DMS53 (cell line): ENCODE data around the gene CENPO.

ENCODE experiments used
- DNase-seq: peaks from one replicate; lab custom pipeline; 2025; lab: John Stamatoyannopoulos, UW

CENPO gene

GRCh38 chr2:24839729-24840128, 46.5 kb downstream of the CENPO start:
- DNase-seq: no peak

DNA sequence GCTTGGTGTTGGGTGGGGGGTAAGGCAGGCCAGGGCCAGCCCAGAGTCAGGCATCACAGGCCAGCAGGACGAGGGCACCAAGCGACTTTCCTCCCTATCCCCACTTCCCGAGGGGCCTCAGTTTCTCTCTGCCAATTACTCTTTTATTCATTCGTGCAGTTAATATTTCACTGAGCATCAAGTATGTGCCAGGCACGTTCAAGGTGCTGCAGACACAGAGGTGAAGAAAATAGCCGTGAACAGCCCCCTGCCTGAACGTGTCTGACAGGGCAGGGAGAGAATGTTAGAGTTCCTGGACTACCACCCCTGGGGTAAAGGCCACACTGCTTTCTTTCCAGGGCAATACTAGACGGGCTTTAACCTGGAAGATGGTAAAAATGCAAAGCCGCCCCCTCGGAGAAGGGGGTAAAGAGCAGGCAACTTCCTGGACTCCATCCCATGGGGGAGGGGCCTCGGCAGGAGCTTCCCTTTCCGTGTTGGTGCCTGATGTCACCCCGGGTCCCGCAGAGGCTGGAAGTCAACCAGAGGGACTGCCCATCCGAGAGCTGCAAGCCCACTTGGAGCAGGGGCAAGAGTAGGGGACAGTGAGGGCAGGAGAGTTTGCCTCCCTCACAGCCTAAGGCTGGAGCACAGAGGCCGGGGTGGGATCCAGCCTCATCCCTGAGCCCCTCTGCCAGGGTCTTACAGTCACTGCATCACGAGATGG, 47.1 kb downstream of the CENPO start:
- DNase-seq: no peak

DNA sequence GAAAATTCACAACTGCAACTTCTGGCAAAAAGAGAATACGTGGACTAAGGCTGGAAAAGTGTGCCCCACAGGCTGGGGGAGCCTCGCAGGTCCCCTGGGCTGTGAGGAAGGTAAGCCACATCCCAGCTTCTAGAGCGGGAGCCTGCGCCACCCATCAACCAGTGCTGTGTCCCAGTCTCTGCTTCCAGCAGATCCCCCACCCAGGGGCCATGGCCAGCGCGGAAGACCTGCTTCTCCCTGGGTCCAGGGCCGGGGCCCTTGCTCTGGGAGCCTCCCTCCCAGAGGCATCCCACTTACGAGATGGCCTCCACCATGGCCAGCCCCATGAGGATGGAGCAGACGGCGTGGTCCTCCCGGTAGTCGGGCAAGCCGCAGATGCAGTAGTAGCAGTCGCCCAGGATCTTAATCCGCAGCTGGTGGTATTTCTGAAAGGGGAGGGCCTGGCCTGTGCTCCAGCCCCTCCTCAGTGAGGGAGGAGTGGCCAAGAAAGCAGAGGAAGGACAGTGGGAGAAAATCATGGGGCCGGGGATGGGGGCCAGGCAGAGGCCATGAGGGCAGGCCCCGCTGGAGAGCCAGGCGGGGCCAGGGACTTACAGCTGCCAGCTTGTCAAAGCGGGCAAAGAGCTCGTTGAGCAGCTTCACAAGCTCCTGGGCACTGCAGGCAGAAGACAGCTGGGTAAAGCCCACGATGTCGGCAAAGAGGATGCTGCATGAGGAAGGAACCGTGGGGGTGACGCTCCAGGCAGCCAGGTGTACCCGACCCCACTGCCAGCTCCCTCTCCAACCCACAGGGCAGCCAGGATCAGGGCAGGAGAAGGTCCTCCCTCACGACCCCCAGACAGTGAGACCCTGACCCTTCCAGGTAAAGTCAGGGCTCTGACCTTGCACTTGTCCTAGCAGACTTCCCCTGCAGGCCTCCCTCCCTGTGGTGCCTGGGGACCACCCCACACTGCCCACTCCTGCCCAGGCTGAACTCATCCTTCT, 48.0 kb downstream of the CENPO start:
- DNase-seq: no peak

DNA sequence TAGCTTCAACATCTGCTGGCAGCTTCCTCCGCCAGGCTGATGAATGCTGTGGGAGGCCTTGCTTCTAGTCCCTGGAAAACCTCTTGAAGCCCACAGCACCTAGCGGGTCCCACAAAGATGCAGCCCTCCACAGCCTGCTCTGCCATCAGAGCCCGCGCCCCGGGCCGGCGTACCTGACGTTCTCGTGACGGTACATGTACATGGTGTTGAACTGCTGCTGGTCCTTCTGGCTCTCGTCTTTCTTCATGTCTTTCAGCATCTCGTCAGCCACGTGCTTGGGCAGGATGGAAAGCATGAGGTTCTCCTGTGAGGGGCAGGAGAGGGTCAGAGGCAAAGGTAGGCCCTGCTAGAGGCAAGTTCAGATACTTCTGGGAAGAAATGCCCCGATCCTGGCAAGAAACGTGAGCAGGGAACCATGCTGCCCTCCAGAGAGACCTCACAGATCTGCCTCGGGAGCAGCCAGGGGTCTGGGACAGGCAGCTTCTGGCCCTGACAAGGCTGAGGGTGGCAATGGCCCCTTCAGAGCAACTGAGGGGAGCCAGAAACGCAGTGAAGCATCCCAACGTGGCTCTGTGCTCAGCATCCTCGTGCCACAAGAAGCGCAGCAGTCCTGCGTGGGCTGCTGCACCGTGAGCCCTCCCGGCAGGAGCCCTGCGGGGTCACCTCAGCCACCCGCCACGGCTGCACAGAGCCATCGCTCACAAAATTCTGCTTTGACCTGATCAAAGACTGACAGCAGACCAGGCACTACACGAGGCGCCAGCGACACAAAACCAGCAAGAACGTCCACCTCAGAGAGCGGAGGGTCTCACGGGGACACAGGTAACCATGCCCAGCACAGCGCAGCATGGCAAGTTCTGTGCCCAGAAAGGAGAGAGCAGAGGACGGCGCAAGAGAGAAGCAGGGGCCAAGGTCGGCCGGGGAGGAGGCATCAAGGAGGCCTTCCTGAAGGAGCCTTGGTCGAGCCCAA, 49.1 kb downstream of the CENPO start:
- DNase-seq: no peak

DNA sequence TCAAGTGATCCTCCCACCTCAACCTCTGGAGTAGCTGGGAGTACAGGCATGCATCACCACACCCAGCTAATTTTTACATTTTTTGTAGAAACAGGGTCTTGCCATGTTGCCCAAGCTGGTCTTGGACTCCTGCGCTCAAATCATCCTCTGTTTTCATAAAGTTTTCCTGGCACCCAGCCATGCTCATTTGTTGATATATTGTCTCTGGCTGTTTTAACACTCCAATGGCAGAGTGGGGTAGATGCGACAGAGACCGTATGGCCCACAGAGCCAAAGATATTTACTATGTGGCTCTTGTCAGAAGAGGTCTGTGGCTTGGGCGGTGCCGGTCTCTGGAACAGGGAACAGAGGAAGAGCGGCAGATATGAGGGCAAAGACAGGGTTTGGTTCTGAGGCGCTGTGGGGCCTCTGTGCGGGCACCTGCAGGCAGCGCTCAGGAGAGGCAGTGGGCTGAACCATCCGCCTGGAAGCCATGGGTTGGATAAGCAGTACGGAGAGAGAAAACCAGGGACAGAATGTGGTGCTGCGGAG, 50.2 kb downstream of the CENPO start:
- DNase-seq: no peak

DNA sequence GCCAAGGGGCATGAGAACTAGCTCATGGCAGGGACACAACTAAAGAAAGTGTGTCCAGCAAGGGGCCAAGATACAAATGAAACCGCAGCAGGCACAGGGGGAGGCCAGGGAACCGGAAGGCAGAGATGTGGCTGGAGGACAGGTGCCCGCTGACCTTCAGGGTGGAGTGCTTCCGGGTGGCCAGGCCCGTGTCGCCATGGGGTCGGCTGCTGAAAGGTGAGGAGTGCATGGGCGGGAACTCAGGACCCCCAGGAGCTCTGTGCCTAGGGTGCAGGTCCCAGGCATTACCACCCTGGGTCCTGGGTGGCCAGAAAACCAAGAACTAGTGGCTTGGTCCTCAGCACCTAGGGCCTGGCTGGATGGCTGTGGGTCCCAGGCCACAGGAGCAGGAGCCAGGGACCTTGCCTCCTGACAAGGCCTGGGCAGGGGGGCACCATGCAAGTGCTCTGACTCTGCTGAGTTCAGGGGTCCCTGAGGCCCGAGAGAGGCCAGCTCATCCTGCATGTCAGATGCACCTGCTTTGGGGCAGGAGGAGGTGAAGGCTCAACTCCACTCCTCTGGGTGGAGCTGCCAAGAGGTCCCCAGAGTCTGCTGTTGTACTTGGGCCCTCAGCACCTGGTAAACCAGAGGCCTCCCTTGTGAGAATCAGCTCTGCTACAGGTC, 50.9 kb downstream of the CENPO start:
- no peak for DNase-seq

GRCh38 chr2:24845691-24846090, 52.5 kb downstream of the CENPO start:
- DNase-seq: no peak

DNA sequence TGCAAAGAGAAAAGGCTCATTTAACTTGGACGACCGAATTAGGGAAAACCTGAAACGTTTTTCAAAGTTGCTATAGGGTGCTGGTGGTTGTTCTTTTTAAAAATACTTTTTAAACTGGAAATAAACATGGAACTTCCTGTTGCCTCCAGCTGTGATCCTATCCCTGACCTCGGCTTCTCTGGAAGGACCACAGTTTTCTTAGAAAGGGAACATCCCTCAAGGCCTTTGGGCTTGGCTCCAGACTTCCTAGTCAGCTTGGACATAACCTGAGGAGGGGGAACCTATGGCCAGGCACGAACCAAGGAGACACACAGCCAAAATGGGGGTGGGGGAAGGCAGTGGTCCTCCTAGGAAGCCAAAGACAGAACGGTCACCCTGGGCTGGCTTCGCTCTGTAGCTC, 57.7 kb downstream of the CENPO start:
- no peak for DNase-seq

- DNase-seq: no peak
Observed at GRCh38 chr2:24852026-24852425, 58.8 kb downstream of the CENPO start.

DNA sequence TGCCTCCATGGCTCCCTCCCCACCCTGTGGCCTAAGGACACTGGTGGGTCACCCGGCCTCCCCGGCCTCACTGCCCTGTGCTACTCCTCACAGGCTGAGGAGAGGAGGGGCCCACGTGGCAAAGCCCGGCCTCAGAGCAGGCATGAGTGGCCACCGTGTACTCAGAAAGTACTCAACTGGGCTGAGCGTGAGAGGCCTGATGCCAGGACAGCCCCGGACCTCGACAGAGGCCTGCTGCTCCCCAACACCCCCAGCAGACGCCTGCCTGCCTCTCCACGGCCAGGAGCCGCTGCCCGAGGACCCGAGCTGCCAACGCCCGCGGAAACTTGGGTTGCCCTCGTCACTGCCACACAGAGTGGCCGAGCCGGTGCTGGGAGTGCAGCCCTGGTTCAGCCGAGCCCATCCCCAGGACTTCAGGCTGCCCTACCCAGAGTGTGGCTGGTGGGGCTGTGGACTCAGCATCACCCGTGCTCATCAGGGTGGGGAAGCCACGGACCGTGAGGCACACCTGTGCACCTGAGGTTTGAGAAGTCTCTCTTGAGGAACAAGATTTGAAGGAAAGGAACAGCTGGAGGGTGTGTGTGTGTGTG, 59.3 kb downstream of the CENPO start:
- DNase-seq: no peak

DNA sequence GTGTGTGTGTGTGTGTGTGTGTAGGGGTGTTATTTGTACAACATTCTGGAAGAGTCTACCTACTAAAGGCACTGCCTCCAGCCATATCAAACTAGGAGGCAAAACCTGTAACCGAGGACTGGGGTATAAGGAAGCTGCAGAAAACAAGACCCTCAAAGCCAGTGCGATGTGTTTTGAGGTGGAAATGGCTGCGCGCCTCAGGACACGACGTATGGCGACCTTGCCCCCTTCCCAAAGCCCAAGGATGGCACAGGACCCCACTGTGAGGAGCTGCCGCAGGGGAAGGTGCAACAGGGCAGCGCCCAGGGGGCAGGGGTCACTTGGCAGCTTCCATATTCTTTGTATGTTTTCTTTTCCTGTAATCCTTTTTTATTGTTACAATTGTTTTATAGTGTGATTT, 59.8 kb downstream of the CENPO start:
- DNase-seq: no peak

DNA sequence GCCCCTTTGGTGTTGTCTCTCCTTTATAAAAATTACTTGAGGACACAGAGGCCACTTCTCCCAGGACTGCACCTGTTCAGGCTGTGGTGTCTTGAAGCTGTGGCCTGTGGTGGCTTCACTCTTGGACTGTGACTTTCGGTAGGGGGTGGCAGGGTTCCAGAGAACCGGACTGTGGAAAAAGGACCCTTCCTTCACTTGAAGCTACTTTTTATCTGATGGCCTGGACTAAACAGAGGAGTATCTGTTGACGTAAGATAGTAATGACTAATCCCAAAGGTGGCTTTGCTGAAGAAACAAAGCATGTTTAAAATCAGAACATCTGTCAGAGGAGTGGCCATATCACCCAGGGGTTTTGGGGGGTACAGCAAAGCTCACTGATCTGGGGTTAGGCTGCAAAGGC, 60.8 kb downstream of the CENPO start:
- no peak for DNase-seq

- no peak for DNase-seq
Observed at GRCh38 chr2:24855022-24855622, 61.9 kb downstream of the CENPO start.

DNA sequence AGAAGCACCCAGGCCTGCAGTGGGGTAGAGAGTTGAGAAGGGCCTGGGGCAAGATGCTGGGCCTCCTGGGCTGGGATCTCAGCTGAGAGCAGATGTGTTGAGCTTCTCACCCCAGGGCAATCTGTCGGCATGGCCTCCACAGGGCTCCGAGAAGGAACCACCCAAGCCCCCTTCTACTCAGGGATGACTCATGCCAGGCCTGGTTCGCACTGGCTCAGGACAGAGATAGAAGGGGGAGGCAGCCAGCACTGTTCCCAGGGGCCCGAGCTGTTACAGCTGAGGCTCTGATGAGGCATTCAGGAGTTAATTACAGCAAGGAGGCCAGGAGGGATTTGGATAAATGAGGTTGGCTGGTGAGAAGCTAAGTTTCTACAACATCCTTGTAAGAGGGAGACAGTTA, 62.5 kb downstream of the CENPO start:
- no peak for DNase-seq

- DNase-seq: no peak
Observed at GRCh38 chr2:24856791-24857211, 63.6 kb downstream of the CENPO start.

DNA sequence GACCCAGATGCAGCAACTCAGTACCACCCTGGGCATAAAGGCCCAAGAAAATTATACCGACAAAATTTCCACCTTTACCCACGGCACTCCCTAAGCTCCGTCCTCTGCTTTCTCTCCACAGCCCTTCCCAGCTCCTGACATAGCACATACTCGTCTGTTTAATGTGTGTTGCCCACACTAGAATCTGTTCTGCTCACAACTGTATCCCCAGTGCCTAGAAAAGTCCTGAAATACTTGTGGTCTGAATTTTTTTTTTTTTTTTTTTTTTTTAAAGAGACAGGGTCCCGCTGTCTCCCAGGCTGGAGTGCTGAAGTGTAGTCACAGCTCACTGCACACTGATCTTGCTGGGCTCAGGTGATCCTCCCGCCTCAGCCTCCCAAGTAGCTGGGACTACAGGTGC, 64.5 kb downstream of the CENPO start:
- no peak for DNase-seq

DNA sequence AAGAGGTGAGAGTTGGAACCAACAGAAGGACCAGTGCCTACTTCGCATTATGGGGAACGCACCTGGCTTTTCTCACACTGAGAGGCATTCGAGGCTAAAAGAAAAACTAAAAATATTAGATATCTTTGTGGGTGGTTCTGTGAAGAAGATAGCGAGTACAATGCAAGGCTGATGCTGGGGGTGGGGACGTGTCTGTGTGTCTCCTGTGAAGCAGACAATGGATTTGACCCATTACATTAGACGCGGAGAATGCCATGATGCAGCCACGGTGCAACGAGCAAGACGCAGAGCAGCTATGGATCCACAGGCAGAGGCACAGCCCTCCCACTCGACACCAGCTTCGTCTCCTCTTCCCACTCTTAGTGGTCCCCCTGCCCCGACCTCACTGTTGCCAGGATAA, 65.8 kb downstream of the CENPO start:
- no peak for DNase-seq

- DNase-seq: no peak
Observed at GRCh38 chr2:24859968-24860600, 66.9 kb downstream of the CENPO start.

GRCh38 chr2:24860631-24861030, 67.4 kb downstream of the CENPO start:
- no peak for DNase-seq

DNA sequence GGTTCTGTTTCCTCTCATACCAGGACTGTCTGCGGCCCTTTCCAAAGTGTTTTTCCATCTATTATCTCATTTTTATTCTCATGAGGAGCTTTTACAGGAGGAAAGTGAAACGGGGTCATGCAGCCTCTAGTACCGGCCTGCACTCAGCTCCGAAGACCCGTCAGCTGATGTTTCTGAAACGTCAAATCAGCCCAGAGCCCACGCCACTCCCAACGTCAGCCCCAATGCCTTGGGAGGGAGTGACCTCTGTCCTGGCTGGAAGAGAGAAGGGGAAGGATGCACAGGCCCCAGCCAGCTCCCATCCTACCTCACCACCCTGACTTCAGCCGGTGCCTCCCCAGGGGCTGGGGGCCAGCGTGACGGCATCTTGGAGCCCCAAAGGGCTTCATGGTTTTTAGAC, 68.3 kb downstream of the CENPO start:
- no peak for DNase-seq
